ENCODE results near the gene BLMH.

- TF ChIP-seq REST (IDR thresholded peaks at IDR 0.05; ENCODE audit: insufficient read depth in 1 of 2, low read depth in 2 of 2, low read length in 2 of 2) (no peak), POLR2AphosphoS5 (IDR thresholded peaks at IDR 0.05; ENCODE audit: low read depth, low read length) (no peak), SIN3A (IDR thresholded peaks at IDR 0.05; ENCODE audit: borderline replicate concordance, insufficient read depth, low read length) (no peak), TAF1 (IDR thresholded peaks at IDR 0.05; ENCODE audit: borderline replicate concordance, insufficient read depth, low read length) (no peak), FOXP2 (optimal IDR thresholded peaks at IDR 0.05; ENCODE audit: borderline replicate concordance, extremely low read depth, extremely low read length, insufficient read depth) (no peak)
Measured at GRCh38 chr17:30326809-30327208, 35.1 kb upstream of the BLMH start.

Measured in PFSK-1 (cell line).